GM18526 (cell line): ENCODE results near the gene EPB41L1.

Experiments
- POLR2A ChIP-seq: IDR thresholded peaks from 3 replicates; pipeline ENCODE4 v1.6.1; 2011; ENCODE audit not compliant: insufficient read length; ENCODE audit errors: extremely low read depth

The EPB41L1 gene

DNA sequence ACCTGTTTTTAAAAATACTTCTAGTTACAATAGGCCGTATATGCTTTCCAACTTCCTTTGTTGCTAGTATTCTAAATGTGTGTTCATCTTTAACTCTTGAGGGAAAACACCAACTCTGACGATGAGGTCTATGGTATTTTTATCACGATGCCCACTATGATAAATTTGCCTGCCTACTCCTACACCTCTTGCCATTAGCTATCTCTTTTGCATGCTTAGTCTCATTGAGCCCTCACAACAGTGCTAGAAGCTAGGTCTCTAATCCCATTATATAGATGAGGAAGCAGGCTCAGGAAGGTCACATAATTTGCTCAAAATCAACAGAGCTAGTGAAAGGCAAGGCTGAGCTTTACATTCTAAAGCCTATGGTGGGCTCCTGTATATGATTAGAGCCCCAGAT, 94.9 kb downstream of the EPB41L1 start:
- TF ChIP-seq POLR2A, result no peak

GRCh38 chr20:36251426-36251825, 96.9 kb downstream of the EPB41L1 start:
- TF ChIP-seq POLR2A, result no peak

- no peak for TF ChIP-seq POLR2A
Observed at GRCh38 chr20:36252511-36252910, 98.0 kb downstream of the EPB41L1 start.

DNA sequence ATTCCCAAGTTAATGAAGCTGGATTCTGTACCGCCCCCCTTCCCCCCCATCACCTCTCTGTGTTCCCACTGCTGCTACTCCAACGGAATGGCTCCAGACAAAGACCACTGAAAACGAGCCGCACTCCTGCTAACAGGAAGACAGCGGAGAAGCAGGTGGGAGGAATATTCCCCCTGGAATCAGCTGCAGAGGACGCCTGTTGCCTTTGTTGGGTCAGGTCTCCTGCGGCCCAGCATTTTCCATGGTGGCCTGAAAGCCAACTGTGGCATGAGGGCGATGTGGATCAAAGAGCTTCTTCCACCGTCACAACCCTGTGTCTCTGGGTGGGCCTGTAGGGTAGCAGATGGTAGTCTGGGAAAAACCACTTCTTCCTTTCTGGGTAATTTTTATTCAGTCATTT, 98.5 kb downstream of the EPB41L1 start:
- no peak for TF ChIP-seq POLR2A

- no peak for TF ChIP-seq POLR2A
Observed at GRCh38 chr20:36254076-36254475, 99.5 kb downstream of the EPB41L1 start.

- no peak for TF ChIP-seq POLR2A
Observed at GRCh38 chr20:36255445-36255844, 100.9 kb downstream of the EPB41L1 start.

DNA sequence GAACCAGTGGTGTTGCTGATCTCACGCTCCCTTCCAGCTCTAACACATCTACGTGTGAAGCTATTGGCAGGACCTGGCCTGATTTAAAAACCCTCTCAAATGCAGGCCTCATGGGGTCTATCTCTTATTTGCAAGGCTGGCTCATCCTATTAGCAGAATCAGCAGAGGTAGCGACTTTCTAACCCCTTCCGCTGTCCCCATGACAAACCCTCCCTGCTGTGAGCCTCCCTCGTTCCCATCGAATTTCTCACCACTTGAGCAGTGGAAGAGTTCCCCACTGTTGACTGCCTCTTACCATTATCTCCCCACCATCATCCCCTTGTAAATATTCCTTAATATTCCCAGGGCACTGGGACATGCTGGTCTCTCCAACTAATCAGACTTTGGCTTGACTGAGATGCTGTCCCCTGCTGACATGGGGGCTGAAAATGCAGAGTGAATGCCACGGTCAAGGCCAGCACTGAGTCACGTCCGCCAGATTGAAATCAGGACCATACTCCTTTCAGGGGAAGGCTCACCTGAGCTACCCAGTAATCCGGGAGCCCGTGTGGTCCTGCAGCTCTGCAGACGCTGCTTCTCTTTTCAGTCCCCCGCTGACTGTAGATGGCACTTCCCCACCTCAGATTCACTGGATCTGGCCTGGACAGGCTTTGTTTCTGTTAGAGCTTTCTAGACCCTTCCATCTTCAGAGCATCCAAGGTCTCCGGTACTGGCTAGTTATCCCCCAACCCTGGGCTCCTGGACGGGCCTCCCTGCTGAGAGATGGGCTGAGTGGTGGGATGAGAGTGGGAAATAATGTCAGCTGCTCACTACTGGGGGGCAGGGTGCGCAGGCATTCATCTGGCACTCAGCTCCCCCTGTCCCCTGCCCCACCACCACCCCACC, 104.9 kb downstream of the EPB41L1 start:
- TF ChIP-seq POLR2A, result no peak

DNA sequence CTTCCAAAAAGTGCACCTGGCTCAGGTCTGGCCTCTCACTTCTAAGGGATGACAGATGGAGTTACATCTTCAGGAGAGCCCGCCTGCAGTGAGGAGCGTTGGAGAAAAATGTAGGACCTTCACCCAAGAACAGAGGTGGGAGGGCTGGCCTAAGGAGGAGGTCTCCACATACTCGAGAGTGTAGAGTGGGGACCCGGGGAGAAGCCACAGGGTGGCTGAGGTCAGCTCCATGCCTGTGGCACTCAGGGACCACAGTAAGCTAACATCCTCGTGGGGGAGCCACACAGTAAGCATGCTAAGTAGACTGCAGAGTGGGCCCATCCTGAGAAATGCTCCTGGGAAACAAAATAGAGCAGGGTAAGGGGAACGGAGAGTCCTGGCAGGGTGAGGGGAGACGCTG, 105.8 kb downstream of the EPB41L1 start:
- no peak for TF ChIP-seq POLR2A

GRCh38 chr20:36261389-36262105, 107.0 kb downstream of the EPB41L1 start:
- TF ChIP-seq POLR2A, result no peak

DNA sequence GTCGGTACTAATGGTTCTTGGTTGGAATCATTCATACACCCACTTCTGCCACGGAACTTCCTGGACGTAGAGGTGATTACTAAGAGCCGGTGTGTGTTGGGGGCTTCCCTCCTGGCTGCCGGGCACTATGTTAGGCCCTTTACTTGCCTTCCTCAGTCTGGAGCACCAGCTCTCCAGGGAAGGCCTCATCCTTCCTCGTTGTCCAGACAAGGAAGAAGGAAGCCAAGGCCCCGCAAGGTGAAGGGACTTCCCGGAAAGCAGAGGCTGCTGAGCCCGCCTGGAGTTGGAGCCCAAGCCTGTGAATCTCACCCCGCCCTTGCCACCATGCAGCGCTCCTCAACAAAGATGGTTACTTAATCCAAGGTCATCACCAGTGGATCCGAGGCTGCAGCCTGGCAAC, 107.9 kb downstream of the EPB41L1 start:
- no peak for TF ChIP-seq POLR2A

- TF ChIP-seq POLR2A, result no peak
Observed at GRCh38 chr20:36264426-36265246, 110.1 kb downstream of the EPB41L1 start.

DNA sequence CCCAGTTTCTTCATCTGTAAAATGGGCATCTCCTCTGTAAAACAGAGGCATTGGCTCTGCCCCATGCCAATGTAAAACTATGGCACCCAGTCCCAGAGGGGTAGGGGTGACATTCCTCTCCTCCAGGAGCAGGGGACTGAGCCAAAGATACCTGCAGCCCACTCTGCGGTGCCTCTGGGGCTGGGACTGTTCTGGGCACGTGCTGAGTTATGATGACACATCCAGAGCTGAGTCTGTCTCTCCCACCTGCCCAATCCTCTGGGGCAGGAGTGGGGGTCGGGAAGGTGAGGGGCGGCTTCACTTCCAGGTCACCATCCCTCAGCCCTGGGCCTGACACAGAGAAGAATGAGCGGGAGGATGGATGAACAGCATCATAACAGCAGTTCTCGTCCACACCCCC, 111.6 kb downstream of the EPB41L1 start:
- TF ChIP-seq POLR2A, result no peak

- TF ChIP-seq POLR2A, result no peak
Observed at GRCh38 chr20:36267605-36268381, 113.3 kb downstream of the EPB41L1 start.

DNA sequence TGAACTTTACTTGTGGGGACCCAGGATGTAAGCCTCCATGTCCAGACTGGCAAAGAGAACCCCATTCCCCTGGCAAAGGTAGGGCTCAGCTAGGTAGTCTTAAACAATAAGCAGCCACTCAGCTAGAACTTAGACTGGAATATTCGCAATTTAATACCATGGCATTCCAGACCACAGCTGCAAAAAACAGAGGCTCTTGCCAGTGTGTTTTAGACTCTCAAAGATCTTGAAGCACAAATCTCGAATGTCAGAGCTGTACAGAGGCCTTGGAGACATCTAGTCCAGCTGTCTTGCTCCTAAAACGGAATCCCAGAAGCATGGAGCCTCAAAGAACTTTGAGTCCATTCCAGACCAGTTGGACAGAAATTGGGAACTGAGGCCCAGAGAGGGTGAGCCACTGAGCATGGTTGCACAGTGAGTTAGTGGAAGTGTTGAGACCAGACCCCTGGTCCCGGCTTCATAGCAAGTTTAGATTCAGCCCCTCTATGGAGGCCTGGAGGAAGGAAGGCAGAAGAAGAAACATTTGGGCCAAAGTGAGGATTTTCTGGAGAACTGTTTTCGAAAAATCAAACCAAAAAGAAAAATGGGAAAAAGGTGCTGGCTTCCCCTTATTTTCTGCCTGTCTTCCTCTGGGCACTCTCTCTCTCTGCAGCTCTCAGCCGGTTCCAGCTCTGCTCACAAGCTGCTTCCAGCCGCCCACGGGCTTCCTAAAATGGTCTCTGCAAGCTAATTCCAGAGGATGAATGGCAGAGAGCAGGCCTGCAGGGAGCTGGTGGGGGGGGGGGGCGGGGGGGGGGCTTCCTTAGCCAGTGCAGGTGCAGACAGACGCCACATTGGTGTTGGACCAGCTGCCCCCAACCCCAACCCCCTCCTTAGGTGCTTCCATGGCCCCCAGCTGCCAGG, 114.2 kb downstream of the EPB41L1 start:
- TF ChIP-seq POLR2A, result no peak
